ENCODE results near the gene CCDC197. TPM values are rescaled to one million over a fixed set of nuclear protein-coding genes. Genes with fewer than 3 reads are reported as not detected.

The CCDC197 gene
- total RNA-seq, 1 experiment from 2014 or later, result not detected

- peaks cover 25% of the 10 kb centered on the region for H3K4me1 Mint-ChIP-seq
- ChIA-PET POLR2A (interaction anchor here (0.6 kb wide), 1 partner anchor 16 kb away, joined by 4 read pairs; no protein-coding TSS in a partner anchor), CTCF (interaction anchor here (1.2 to 7.5 kb wide), 3 partner anchors 19 to 77 kb away, joined by 3 to 52 read pairs (median 4); no protein-coding TSS in a partner anchor)
- DNase-seq (ENCODE audit: low spot score) (no peak), ATAC-seq (peak; percentile 63)
- no peak for TF ChIP-seq ZNF396 (CRISPR knock-in tag; IDR thresholded peaks at IDR 0.05; ENCODE audit: borderline replicate concordance)
- TF ChIP-seq KAT7 (CRISPR knock-in tag; IDR thresholded peaks at IDR 0.05; ENCODE audit: borderline replicate concordance), result no peak
- TF ChIP-seq EMX1 (CRISPR knock-in tag; IDR thresholded peaks at IDR 0.05), result no peak
- no peak for TF ChIP-seq ATF2 (CRISPR knock-in tag; IDR thresholded peaks at IDR 0.05; ENCODE audit: borderline replicate concordance, low read depth)
- TF ChIP-seq ZNF423 (CRISPR knock-in tag; IDR thresholded peaks at IDR 0.05), result peak; percentile 37; the same call in 1 of the 2 replicates
- no peak for TF ChIP-seq OVOL2 (CRISPR knock-in tag; IDR thresholded peaks at IDR 0.05; ENCODE audit: borderline replicate concordance)
- no peak for TF ChIP-seq CDX4 (CRISPR knock-in tag; IDR thresholded peaks at IDR 0.05; ENCODE audit: borderline replicate concordance)
- TF ChIP-seq FOXP1 (CRISPR knock-in tag; IDR thresholded peaks at IDR 0.05; ENCODE audit: borderline replicate concordance), result no peak
- no peak for TF ChIP-seq HMGXB4 (CRISPR knock-in tag; IDR thresholded peaks at IDR 0.05)
- no peak for TF ChIP-seq TP53 (CRISPR knock-in tag; IDR thresholded peaks at IDR 0.05)
- no peak for TF ChIP-seq ZNF425 (CRISPR knock-in tag; conservative IDR thresholded peaks at IDR 0.05)
- TF ChIP-seq NFYB (CRISPR knock-in tag; conservative IDR thresholded peaks at IDR 0.05; ENCODE audit: low read depth), result no peak
- TF ChIP-seq GABPB1 (CRISPR knock-in tag; IDR thresholded peaks at IDR 0.05), result peak; percentile 78
- peak overlapping the region; percentile 76; the same call in 1 of the 2 replicates for H3K27ac Mint-ChIP-seq
- H3K27me3 Mint-ChIP-seq (ENCODE audit: low read depth), result no peaks in the 10 kb centered on the region
- H3K9me3 Mint-ChIP-seq, result no peaks in the 10 kb centered on the region
- H3K36me3 Mint-ChIP-seq, result no peaks in the 10 kb centered on the region
- H3K4me3 Mint-ChIP-seq, result no peak overlapping the region
Observed at GRCh38 chr14:93959239-93960107, 37.6 kb upstream of the CCDC197 start.

GRCh38 chr14:93960108-93960475, 37.0 kb upstream of the CCDC197 start:
- CTCF ChIA-PET, result interaction anchor here (7.5 kb wide), 1 partner anchor 20 kb away, joined by 52 read pairs; no protein-coding TSS in a partner anchor
- no peak for TF ChIP-seq ZNF671 (CRISPR knock-in tag; IDR thresholded peaks at IDR 0.05)
- no peak for TF ChIP-seq STAT6 (CRISPR knock-in tag; conservative IDR thresholded peaks at IDR 0.05; ENCODE audit: low read depth)
- no peak for TF ChIP-seq TEAD4 (CRISPR knock-in tag; IDR thresholded peaks at IDR 0.05)
- TF ChIP-seq CDX4 (CRISPR knock-in tag; IDR thresholded peaks at IDR 0.05; ENCODE audit: borderline replicate concordance), result no peak
- TF ChIP-seq ATF1 (CRISPR knock-in tag; IDR thresholded peaks at IDR 0.05), result no peak
- TF ChIP-seq TP53 (CRISPR knock-in tag; IDR thresholded peaks at IDR 0.05), result no peak
- no peak for TF ChIP-seq ZNF425 (CRISPR knock-in tag; conservative IDR thresholded peaks at IDR 0.05)

More at GRCh38 chr14:93960108-93960475, 37.0 kb upstream of the CCDC197 start:
- Mint-ChIP-seq H3K27ac (no peak overlapping the region), H3K36me3 (no peaks in the 10 kb centered on the region), H3K4me3 (no peak overlapping the region), H3K9me3 (no peaks in the 10 kb centered on the region), H3K27me3 (ENCODE audit: low read depth) (no peaks in the 10 kb centered on the region), H3K4me1 (peaks cover 24% of the 10 kb centered on the region)
- POLR2A ChIA-PET, result interaction anchor here (0.6 kb wide), 1 partner anchor 15 kb away, joined by 4 read pairs; no protein-coding TSS in a partner anchor
- DNase-seq (ENCODE audit: low spot score) (no peak), ATAC-seq (no peak)

Data from WTC11 (cell line).